Thoracic aorta (tissue), 2 donors: ENCODE measurements around the gene FBXO24. TPM values are rescaled to one million over a fixed set of nuclear protein-coding genes. Genes with fewer than 3 reads are reported as not detected.
"Not testable (repeated sequence)": the region's sequence is repeated elsewhere in the genome, so short reads cannot be mapped to it uniquely, and the experiment has no call there.

Experiments used
- ATAC-seq: fragments of 150-250 bp; one replicate; pipeline ENCODE4 v1.8.0; 2017; ENCODE audit warnings: low read depth; ENCODE audit not compliant: insufficient number of reproducible peaks, low FRiP score
- DNase-seq: peaks from one replicate; pipeline ENCODE4 v3.0.0-alpha.2; 2020; ENCODE audit warnings: low spot score
- H3K27ac ChIP-seq, 2 donors: fragments of 200-600 bp; sonication (generic); 1 replicate in 1 of 2; 2 replicates in 1 of 2; pipeline ENCODE4 v1.5.1; 2016; ENCODE audit warnings: mild to moderate bottlenecking in 2 of 2, moderate library complexity in 2 of 2
- H3K27me3 ChIP-seq: fragments of 200-600 bp; sonication (generic); replicated peaks from 2 replicates; pipeline ENCODE4 v1.6.0; 2016; ENCODE audit warnings: mild to moderate bottlenecking; ENCODE audit not compliant: insufficient read depth
- H3K36me3 ChIP-seq: fragments of 200-600 bp; sonication (generic); one replicate; pipeline ENCODE4 v1.5.1; 2016
- H3K4me1 ChIP-seq, 2 donors: fragments of 200-600 bp; sonication (generic); 1 replicate in 1 of 2; 2 replicates in 1 of 2; pipeline versions ENCODE4 v1.5.1 to v1.6.0; 2016; ENCODE audit warnings: low read depth in 2 of 2, mild to moderate bottlenecking in 1 of 2; ENCODE audit not compliant: control insufficient read depth in 1 of 2
- H3K4me3 ChIP-seq: fragments of 200-600 bp; sonication (generic); 2 replicates; pipeline ENCODE4 v1.5.1; 2016; ENCODE audit warnings: mild to moderate bottlenecking
- H3K9me3 ChIP-seq: fragments of 200-600 bp; sonication (generic); 2 replicates; pipeline ENCODE4 v1.5.1; 2016
- CTCF ChIP-seq: fragments of 200-600 bp; sonication (generic); IDR thresholded peaks from one replicate; pipeline ENCODE4 v1.5.1; 2019; ENCODE audit warnings: antibody characterized with exemption
- total RNA-seq, 2 donors: library from RNA; depleted of rRNA; stranded (reverse); fragments of >200 nt; gene quantifications; one replicate each; pipeline versions ENCODE4 v1.1.0 to v1.2.3, GENCODE V29; 2016

The FBXO24 gene
- total RNA-seq, 2 donors from 2014 or later = not detected

- Histone ChIP-seq H3K4me3 (peak overlapping the region; percentile 1), H3K27me3 (no peaks in the 10 kb centered on the region), H3K4me1 (peaks cover 41 to 68% of the 10 kb centered on the region in 2 donors), H3K36me3 (peaks cover 3% of the 10 kb centered on the region), H3K9me3 (no peaks in the 10 kb centered on the region), H3K27ac (peak overlapping the region; percentile 87 to 97)
- ATAC-seq = peak; percentile 90
- DNase-seq = peak; percentile 48
- TF ChIP-seq CTCF = peak; percentile 22
These were observed 40.6 kb upstream of the FBXO24 start for GRCh38 chr7:100545360-100546128.

- DNase-seq = no peak
- Histone ChIP-seq H3K36me3 (peaks cover 6% of the 10 kb centered on the region), H3K27ac (peak overlapping the region; percentile 87 to 97), H3K9me3 (no peaks in the 10 kb centered on the region), H3K4me3 (peak overlapping the region; percentile 6), H3K4me1 (peaks cover 41 to 60% of the 10 kb centered on the region in 2 donors), H3K27me3 (no peaks in the 10 kb centered on the region)
- ATAC-seq = no peak
- TF ChIP-seq CTCF = no peak
These were observed 39.8 kb upstream of the FBXO24 start for GRCh38 chr7:100546129-100546925.

- no peak overlapping the region for H3K4me3 ChIP-seq
- H3K27ac ChIP-seq = peak overlapping the region; percentile 87 to 97
- H3K36me3 ChIP-seq = peaks cover 8% of the 10 kb centered on the region
- no peaks in the 10 kb centered on the region for H3K9me3 ChIP-seq
- no peak for TF ChIP-seq CTCF
- peaks cover 41 to 57% of the 10 kb centered on the region in 2 donors for H3K4me1 ChIP-seq
- ATAC-seq (no peak), DNase-seq (no peak)
- no peaks in the 10 kb centered on the region for H3K27me3 ChIP-seq
These were observed 39.0 kb upstream of the FBXO24 start for GRCh38 chr7:100546926-100547800.

GRCh38 chr7:100547872-100548271 is 38.3 kb upstream of the FBXO24 start:
- no peak for TF ChIP-seq CTCF
- Histone ChIP-seq H3K27me3 (no peaks in the 10 kb centered on the region), H3K4me3 (no peak overlapping the region), H3K9me3 (no peaks in the 10 kb centered on the region), H3K4me1 (peaks cover 41 to 57% of the 10 kb centered on the region in 2 donors), H3K36me3 (peaks cover 15% of the 10 kb centered on the region), H3K27ac (peak overlapping the region; percentile 87 to 97)
- no peak for DNase-seq
- ATAC-seq = no peak

- not testable (repeated sequence) for H3K4me3 ChIP-seq, H3K27me3 ChIP-seq, DNase-seq, H3K9me3 ChIP-seq, ATAC-seq
- Histone ChIP-seq H3K27ac (peak overlapping the region; percentile 87 to 97), H3K36me3 (peaks cover 19% of the 10 kb centered on the region), H3K4me1 (peaks cover 41 to 57% of the 10 kb centered on the region in 2 donors)
These were observed 37.7 kb upstream of the FBXO24 start for GRCh38 chr7:100548446-100548845.
